Stimulated activated CD8-positive, alpha-beta memory T cell treated with anti-CD3 and anti-CD28 coated beads, Interleukin-7, amount 100 ng/mL, for 48 hours (primary cell): ENCODE measurements around the gene ALDH4A1.

ENCODE experiments used
- DNase-seq, 2 donors: peaks; one replicate each; pipeline ENCODE4 v3.0.0-alpha.2; 2020; ENCODE audit warnings: low read depth in 1 of 2; ENCODE audit errors: extremely low read depth in 1 of 2

Gene ALDH4A1

DNA sequence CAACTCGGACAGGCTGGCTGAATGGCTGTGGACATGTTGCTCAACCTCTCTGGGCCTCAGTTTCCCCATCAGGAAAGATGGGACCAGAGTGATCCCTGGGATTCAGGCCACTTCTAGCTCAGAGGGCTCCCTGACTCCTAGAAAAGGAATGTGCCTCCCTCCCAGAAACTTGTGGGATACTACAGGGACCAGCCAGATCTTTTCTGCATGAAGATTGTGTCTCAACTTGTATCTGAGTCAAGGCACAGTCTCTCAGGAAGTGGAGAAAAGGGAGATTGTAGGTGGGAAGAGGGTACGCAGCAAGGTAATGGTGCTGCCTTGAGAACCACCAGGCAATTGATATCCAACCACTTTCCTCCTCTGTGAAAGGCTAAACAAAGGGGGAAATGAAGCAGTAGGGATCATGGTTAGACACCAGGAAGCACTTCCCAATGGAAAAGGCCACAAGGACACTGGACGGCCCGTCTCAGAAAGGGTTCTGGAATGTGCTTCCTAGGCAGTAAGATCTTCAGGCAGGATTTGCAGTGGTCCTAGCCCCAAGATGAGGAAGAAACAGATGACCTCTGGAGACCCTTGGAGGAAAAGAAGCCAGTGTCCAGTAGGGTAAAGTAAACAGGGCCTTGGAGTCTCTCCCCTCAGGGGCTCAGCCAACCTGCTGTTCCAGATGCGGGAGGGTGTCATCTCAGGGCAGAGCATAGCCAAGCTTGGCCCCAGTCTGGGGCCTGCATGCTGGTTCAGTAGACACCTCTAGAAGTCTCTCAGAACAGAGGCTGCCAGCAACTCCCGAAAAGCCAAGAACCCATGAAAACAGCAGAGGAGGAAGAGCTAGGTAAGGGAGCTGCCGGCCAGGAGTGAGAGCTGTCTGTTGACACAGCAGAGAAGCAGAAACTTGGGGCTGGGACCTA lies 37.3 kb upstream of the ALDH4A1 start:
- DNase-seq, result no peak

- DNase-seq, result no peak
These were observed 36.3 kb upstream of the ALDH4A1 start for GRCh38 chr1:18938707-18939070.

DNA sequence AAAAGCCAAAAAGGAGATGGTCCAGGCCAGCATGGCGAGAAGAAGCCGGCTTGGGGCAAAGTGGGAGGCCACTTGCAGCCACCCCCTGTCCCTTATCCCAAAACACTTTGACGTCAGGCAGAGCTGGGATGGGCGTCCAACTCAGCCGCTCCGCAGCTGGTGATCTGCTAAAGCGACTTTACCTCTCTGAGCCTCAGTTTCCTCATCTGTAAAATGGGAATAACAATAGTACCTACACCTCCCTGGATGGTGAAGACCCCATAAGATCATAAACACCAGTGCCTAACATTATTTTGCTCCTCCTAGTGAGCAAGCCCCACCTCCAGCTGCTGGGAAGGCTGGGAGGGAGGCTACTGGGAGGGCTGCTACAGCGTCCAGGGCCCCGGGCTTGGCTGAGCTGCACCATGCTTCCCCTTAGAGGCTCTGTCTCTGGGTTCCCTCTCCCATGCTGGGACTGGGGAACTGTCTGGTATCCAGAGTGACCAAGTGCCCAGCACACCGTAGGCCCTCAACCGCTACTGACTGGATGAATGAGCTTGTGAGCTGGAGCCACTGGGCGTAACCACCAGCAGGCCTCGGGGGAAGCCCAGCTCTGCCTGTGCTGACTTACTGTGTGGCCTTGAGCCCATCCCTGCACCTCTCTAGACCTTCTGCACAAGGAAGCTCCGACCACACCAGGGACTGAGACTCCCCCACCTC lies 35.8 kb upstream of the ALDH4A1 start:
- DNase-seq, result no peak

DNA sequence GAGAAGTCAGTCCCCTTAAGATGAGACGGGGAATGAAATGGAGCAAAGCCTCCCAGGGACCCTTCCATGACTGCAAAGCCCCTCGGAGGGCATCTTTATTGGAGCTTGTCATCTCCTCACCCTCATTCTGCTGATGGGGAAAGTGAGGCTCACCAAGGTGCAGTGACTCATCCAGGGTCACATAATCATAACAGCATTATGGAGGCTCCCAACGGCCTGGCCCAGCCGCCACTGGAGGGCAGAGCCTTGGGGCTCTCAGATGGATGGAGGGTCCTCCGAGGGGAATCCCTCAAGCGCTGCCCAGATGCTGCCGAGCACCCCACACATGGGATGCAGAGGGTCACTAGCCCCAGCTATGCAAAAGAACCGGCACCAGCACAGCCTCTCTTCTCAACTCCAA lies 35.2 kb upstream of the ALDH4A1 start:
- DNase-seq, result no peak

DNA sequence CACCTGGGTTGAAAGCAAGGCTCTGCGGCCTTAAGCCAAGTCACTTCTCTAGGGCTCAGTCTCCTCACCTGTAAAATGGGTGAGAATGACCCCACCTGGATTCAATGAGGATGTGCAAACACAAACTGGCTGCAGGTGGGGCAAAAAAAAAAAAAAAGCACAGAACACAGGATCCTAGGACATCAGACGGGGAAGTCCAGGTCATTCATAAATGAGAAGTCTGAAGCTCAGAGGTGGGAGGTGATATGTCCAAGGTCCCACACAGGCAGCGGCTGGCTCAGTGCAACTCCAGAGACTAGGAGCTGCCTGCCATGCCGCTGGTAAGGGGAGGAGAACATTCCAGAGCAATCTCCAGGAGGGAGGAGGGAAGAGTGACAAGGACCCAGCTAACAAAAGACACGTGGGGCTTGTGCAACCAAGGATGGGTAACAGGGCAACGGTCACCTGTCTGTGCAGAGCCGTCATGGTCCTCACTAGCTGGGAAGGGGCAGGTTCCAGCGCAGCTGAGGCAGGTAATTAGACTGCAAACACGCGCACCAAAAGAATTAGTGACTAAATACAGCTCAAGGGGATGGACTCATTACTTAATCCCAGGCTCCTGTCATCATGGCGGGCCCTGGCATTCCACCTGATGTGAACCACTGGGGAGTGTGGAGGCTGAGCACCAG lies 34.6 kb upstream of the ALDH4A1 start:
- DNase-seq, result no peak

GRCh38 chr1:18936471-18936813 lies 34.1 kb upstream of the ALDH4A1 start:
- no peak for DNase-seq

GRCh38 chr1:18934205-18935000 lies 32.0 kb upstream of the ALDH4A1 start:
- DNase-seq, result no peak

DNA sequence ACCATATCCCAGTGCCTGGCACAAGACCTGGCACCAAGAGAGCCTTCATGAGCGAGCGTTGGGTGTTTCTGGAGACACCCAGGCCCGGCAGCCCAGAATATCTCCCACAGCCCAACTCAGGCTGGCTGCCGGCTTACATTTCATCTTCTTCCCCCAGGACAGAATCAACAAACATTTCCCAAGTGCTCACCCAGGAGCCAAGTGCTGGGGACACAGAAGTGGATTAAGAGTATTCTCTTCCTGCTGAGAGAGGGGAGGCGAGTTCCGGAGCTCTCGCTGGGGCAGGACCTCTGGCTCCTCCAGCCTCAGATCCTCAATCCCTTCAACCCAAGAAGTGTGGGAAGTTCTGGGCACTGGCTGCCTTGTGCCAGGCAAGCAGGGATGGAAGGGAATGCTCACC lies 30.5 kb upstream of the ALDH4A1 start:
- DNase-seq, result no peak

DNA sequence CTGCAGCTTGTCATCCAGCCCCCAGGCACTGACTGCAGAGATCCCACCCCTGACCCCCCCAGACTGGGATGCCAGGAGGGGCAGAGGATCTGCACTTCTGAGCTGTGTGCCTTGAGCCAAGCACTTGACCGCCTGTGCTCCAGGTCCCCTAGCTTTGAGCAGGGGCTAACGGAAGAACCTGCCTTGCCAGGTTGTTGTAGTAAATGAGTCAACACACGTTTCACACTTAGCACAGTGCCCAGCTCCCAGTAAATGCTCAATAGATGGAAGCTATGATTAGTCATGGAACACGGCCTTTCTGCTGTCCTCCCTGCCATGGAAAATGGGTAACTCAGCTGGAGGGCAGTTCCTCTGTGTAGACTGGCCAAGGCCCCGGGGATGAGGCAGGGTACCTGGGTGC lies 30.0 kb upstream of the ALDH4A1 start:
- DNase-seq, result no peak

DNA sequence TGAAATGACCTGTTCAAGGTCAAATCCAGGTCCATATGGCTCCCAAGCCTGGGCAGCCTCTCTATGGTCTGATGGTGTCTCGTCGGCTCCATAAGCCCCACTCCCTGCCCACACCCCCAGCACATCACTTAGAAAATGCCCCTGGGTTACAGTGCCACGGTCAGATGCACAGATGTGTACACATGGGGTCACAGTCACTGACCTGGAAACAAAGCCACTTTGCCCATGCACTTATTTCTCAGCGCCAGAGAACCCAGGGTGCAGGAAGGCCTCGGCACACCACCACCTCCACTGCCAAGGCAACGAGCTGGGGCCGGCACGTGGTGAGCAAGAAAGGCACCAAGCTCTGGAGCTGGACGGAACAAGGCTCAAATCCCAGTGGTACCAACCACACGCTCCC lies 29.4 kb upstream of the ALDH4A1 start:
- DNase-seq, result no peak

- no peak for DNase-seq
These were observed 27.3 kb upstream of the ALDH4A1 start for GRCh38 chr1:18929686-18930085.

DNA sequence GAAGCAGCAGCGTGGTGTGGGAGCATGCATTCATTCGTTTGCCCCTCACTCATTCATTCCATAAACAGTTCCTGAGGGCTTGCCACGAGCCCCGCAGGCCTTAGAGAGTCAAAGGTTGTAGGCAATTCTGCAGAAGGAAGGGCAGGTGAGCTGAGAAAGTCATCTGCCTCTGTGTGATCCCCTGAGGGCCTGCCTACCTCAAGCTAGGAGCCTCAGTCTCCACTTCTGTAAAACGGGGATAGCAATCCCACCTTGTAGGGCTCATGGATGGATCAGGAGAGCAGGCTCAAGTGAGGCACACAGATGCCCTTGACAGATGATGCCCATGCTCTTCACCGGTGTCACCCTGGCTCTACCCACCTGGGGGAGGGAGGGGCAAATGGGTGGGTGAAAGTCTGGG lies 26.6 kb upstream of the ALDH4A1 start:
- DNase-seq, result no peak

- no peak for DNase-seq
These were observed 26.1 kb upstream of the ALDH4A1 start for GRCh38 chr1:18928406-18928805.

DNA sequence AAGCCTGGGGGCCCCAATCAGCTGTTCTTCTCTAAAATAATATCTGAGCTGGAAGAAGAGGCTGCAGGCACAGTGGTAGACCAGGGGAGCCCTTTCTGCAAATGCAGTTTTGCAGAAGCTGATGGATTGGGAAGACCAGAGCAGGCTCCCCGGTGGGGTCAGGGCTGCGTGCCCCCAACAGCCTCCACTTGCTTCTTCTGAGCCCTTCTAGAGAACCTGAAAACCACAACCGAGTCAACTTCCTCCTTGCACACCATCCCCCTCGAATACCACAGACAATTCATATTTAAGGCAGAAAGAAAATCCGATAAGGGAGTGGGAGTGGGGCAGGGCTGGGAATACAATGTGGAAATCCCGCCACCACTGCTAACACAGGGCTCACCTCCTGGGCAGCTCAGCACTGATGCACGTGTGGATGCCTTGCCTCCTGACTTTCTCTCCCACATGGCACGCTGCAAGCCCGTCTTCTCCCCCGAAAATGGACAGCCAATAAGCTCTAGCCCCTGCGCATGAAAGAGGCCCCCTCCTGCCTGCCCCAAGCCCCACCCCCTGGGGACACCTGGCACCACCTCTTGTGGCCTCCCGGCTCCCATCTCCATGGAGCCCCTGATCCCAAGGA lies 25.4 kb upstream of the ALDH4A1 start:
- peak in 1 of 2 donors; percentile 26 for DNase-seq

- DNase-seq, result no peak
These were observed 24.8 kb upstream of the ALDH4A1 start for GRCh38 chr1:18927082-18927653.

DNA sequence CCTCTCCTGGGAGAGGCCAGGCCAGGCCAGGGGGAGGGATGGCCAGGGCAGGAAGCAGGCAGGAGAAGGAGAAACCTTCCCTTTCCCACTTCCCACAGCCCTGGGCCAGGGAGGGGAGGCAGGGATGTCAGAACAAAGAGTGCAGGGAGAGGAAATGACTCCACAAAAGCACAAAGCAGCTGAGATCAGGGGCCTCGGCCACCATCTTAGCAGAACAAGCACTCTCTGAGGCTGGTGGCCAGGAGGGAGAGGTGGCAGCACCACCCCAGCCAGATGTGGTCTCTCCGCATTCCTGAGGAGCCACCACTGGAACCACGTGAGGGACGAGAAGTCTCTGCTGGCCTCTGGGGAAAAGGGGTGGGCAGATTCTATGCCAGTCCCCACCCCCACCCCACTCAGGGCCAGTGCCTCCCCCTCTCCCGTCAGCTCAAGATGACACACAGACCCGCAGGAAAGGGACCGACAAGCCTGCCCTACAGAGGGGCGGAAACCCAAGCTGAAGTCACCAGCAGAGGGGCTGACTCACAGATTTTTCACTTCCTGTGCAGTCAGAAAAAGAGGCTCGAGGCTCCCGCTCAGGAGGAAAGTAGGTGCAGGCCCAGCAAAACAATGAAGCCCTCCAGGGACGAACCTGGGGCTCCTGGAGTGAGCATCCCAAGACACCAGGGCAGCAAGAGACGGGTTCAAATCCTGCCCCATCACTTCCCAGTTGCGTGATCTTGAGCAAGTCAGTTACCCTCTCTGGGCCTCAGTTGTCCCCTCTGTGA lies 24.1 kb upstream of the ALDH4A1 start:
- DNase-seq, result peak; percentile 68 to 90

GRCh38 chr1:18925279-18925678 lies 22.9 kb upstream of the ALDH4A1 start:
- DNase-seq, result no peak

GRCh38 chr1:18924221-18924691 lies 21.9 kb upstream of the ALDH4A1 start:
- no peak for DNase-seq

- no peak for DNase-seq
These were observed 21.4 kb upstream of the ALDH4A1 start for GRCh38 chr1:18923756-18924211.
